ENCODE measurements around the gene CERS6. TPM values are rescaled to one million over a fixed set of nuclear protein-coding genes. Genes with fewer than 3 reads are reported as not detected.

CERS6 gene
- total and polyA plus RNA-seq, 2 experiments from 2014 or later, result 7.4 to 35.0 TPM

- TF ChIP-seq EZH2phosphoT487 (IDR thresholded peaks at IDR 0.05; ENCODE audit: unreplicated experiment), result no peak
- no peak for TF ChIP-seq CREB1 (CRISPR knock-in tag; IDR thresholded peaks at IDR 0.05; ENCODE audit: low read depth)
- TF ChIP-seq, protein P1, sequence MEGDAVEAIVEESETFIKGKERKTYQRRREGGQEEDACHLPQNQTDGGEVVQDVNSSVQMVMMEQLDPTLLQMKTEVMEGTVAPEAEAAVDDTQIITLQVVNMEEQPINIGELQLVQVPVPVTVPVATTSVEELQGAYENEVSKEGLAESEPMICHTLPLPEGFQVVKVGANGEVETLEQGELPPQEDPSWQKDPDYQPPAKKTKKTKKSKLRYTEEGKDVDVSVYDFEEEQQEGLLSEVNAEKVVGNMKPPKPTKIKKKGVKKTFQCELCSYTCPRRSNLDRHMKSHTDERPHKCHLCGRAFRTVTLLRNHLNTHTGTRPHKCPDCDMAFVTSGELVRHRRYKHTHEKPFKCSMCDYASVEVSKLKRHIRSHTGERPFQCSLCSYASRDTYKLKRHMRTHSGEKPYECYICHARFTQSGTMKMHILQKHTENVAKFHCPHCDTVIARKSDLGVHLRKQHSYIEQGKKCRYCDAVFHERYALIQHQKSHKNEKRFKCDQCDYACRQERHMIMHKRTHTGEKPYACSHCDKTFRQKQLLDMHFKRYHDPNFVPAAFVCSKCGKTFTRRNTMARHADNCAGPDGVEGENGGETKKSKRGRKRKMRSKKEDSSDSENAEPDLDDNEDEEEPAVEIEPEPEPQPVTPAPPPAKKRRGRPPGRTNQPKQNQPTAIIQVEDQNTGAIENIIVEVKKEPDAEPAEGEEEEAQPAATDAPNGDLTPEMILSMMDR (conservative IDR thresholded peaks at IDR 0.05; ENCODE audit: low read depth in 2 of 2), result no peak
Measured at GRCh38 chr2:168539945-168540344, 83.9 kb downstream of the CERS6 start (continued).

- H3K4me1 Mint-ChIP-seq, result peaks cover 39% of the 10 kb centered on the region
- H3K36me3 Mint-ChIP-seq (ENCODE audit: low read depth), result peaks cover 17% of the 10 kb centered on the region; the same call in 2 of the 3 replicates
- Histone ChIP-seq H3F3A (replicated peaks; ENCODE audit: low read depth) (0 out of 2 replicates have a peak, but pooled peaks cover 4% of the 10 kb centered on the region), H3K4me2 (no peak overlapping the region), H3K36me3 (ENCODE audit: insufficient read depth) (no peaks in the 10 kb centered on the region), H3K4me3 (no peak overlapping the region), H3K9me2 (ENCODE audit: insufficient read depth) (no peaks in the 10 kb centered on the region), H2AFZ (no peak overlapping the region), H3K79me2 (replicated peaks; ENCODE audit: insufficient read depth) (peaks cover 89% of the 10 kb centered on the region), H3K27ac (ENCODE audit: low read depth) (no peak overlapping the region), H3K4me1 (ENCODE audit: insufficient read depth) (peaks cover 23% of the 10 kb centered on the region), H3K27me3 (ENCODE audit: insufficient read depth) (no peaks in the 10 kb centered on the region), H4K20me1 (replicated peaks; ENCODE audit: insufficient read depth) (no peaks in the 10 kb centered on the region)
- H3K27ac Mint-ChIP-seq, result peak overlapping the region; percentile 39; the same call in 1 of the 2 replicates
- ATAC-seq (no peak), DNase-seq (ENCODE audit: low spot score) (no peak)
- peaks cover 8% of the 10 kb centered on the region; the same call in 2 of the 3 replicates for H3K9me3 Mint-ChIP-seq
- no peak overlapping the region for H3K4me3 Mint-ChIP-seq
- TF ChIP-seq POLR2AphosphoS5 (IDR thresholded peaks at IDR 0.05; ENCODE audit: low read depth), result no peak
- peaks cover 5% of the 10 kb centered on the region for H3K27me3 Mint-ChIP-seq (ENCODE audit: insufficient read depth, low read depth, poor library complexity)
Measured at GRCh38 chr2:168541858-168542257, 85.8 kb downstream of the CERS6 start.

DNA sequence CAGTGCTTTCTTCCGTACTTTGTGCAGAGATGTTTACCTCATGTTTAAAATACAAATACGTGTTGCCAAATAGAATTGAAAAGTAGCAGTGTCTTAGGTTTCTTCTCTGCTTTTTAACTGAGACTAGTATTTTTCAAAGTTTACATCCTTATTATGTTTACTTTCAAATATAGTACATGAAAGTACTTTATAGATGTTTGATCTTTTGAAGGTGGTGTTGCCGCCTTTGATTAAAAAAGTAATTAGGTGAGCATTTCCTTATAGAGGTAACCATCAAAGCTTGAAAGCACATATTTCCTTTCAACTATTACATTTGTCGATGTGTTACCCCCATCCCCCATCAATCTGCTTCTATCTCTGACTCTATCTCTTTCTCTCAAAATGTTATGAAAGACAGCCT, 87.0 kb downstream of the CERS6 start:
- H3K4me2 ChIP-seq, result no peak overlapping the region
- Mint-ChIP-seq H3K36me3 (ENCODE audit: low read depth) (peaks cover 23% of the 10 kb centered on the region), H3K4me3 (no peak overlapping the region), H3K9me3 (peaks cover 8% of the 10 kb centered on the region; the same call in 2 of the 3 replicates), H3K27ac (no peak overlapping the region), H3K4me1 (peaks cover 37% of the 10 kb centered on the region), H3K27me3 (ENCODE audit: insufficient read depth, low read depth, poor library complexity) (peaks cover 4% of the 10 kb centered on the region)
- no peaks in the 10 kb centered on the region for H3K27me3 ChIP-seq (ENCODE audit: insufficient read depth)
- no peak for DNase-seq (ENCODE audit: low spot score)
- peaks cover 83% of the 10 kb centered on the region for H3K79me2 ChIP-seq (replicated peaks; ENCODE audit: insufficient read depth)
- no peaks in the 10 kb centered on the region for H3K36me3 ChIP-seq (ENCODE audit: insufficient read depth)
- no peaks in the 10 kb centered on the region for H4K20me1 ChIP-seq (replicated peaks; ENCODE audit: insufficient read depth)
- ATAC-seq, result no peak
- no peak overlapping the region for H3K4me3 ChIP-seq
- H2AFZ ChIP-seq, result no peak overlapping the region
- no peaks in the 10 kb centered on the region for H3K9me2 ChIP-seq (ENCODE audit: insufficient read depth)
- H3K4me1 ChIP-seq (ENCODE audit: insufficient read depth), result peaks cover 14% of the 10 kb centered on the region; the same call in 1 of the 2 replicates
- H3F3A ChIP-seq (replicated peaks; ENCODE audit: low read depth), result 0 out of 2 replicates have a peak, but pooled peaks cover under 1% of the 10 kb centered on the region
- no peak overlapping the region for H3K27ac ChIP-seq (ENCODE audit: low read depth)
- TF ChIP-seq NANOG (IDR thresholded peaks at IDR 0.05; ENCODE audit: borderline replicate concordance), result no peak
- TF ChIP-seq STAT1 (IDR thresholded peaks at IDR 0.05; ENCODE audit: unreplicated experiment), result no peak
- TF ChIP-seq EZH2phosphoT487 (IDR thresholded peaks at IDR 0.05; ENCODE audit: unreplicated experiment), result no peak
- TF ChIP-seq, protein P2, sequence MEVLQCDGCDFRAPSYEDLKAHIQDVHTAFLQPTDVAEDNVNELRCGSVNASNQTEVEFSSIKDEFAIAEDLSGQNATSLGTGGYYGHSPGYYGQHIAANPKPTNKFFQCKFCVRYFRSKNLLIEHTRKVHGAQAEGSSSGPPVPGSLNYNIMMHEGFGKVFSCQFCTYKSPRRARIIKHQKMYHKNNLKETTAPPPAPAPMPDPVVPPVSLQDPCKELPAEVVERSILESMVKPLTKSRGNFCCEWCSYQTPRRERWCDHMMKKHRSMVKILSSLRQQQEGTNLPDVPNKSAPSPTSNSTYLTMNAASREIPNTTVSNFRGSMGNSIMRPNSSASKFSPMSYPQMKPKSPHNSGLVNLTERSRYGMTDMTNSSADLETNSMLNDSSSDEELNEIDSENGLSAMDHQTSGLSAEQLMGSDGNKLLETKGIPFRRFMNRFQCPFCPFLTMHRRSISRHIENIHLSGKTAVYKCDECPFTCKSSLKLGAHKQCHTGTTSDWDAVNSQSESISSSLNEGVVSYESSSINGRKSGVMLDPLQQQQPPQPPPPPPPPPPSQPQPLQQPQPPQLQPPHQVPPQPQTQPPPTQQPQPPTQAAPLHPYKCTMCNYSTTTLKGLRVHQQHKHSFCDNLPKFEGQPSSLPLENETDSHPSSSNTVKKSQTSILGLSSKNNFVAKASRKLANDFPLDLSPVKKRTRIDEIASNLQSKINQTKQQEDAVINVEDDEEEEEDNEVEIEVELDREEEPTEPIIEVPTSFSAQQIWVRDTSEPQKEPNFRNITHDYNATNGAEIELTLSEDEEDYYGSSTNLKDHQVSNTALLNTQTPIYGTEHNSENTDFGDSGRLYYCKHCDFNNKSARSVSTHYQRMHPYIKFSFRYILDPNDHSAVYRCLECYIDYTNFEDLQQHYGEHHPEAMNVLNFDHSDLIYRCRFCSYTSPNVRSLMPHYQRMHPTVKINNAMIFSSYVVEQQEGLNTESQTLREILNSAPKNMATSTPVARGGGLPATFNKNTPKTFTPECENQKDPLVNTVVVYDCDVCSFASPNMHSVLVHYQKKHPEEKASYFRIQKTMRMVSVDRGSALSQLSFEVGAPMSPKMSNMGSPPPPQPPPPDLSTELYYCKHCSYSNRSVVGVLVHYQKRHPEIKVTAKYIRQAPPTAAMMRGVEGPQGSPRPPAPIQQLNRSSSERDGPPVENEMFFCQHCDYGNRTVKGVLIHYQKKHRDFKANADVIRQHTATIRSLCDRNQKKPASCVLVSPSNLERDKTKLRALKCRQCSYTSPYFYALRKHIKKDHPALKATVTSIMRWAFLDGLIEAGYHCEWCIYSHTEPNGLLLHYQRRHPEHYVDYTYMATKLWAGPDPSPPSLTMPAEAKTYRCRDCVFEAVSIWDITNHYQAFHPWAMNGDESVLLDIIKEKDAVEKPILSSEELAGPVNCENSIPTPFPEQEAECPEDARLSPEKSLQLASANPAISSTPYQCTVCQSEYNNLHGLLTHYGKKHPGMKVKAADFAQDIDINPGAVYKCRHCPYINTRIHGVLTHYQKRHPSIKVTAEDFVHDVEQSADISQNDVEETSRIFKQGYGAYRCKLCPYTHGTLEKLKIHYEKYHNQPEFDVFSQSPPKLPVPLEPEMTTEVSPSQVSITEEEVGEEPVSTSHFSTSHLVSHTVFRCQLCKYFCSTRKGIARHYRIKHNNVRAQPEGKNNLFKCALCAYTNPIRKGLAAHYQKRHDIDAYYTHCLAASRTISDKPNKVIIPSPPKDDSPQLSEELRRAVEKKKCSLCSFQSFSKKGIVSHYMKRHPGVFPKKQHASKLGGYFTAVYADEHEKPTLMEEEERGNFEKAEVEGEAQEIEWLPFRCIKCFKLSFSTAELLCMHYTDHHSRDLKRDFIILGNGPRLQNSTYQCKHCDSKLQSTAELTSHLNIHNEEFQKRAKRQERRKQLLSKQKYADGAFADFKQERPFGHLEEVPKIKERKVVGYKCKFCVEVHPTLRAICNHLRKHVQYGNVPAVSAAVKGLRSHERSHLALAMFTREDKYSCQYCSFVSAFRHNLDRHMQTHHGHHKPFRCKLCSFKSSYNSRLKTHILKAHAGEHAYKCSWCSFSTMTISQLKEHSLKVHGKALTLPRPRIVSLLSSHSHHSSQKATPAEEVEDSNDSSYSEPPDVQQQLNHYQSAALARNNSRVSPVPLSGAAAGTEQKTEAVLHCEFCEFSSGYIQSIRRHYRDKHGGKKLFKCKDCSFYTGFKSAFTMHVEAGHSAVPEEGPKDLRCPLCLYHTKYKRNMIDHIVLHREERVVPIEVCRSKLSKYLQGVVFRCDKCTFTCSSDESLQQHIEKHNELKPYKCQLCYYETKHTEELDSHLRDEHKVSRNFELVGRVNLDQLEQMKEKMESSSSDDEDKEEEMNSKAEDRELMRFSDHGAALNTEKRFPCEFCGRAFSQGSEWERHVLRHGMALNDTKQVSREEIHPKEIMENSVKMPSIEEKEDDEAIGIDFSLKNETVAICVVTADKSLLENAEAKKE (CRISPR knock-in tag; IDR thresholded peaks at IDR 0.05), result no peak
- TF ChIP-seq, protein P1 (conservative IDR thresholded peaks at IDR 0.05; ENCODE audit: low read depth in 2 of 2), result no peak
- TF ChIP-seq EZH2 (IDR thresholded peaks at IDR 0.05; ENCODE audit: low read depth, unreplicated experiment), result no peak
- TF ChIP-seq JUNB (IDR thresholded peaks at IDR 0.05; ENCODE audit: unreplicated experiment), result no peak
- TF ChIP-seq POLR2AphosphoS5 (IDR thresholded peaks at IDR 0.05; ENCODE audit: low read depth), result no peak
- no peak for TF ChIP-seq ZNF331 (CRISPR knock-in tag; IDR thresholded peaks at IDR 0.05; ENCODE audit: low read depth)
